Ectodermal cell (in vitro differentiated cells): ENCODE results near the gene SELENOO.

ENCODE experiments used
- H3K27ac ChIP-seq: 2 replicates; pipeline ENCODE4 v1.7.0; 2013; ENCODE audit warnings: mild to moderate bottlenecking, low read depth, low read length; ENCODE audit not compliant: insufficient read depth, poor library complexity, severe bottlenecking
- H3K27me3 ChIP-seq: 2 replicates; pipeline ENCODE4 v1.7.0; 2013; ENCODE audit warnings: mild to moderate bottlenecking, low read length; ENCODE audit not compliant: insufficient read depth, control insufficient read depth, poor library complexity, severe bottlenecking
- H3K36me3 ChIP-seq: one replicate; pipeline ENCODE4 v1.7.0; 2013; ENCODE audit warnings: low read length; ENCODE audit not compliant: control insufficient read depth, insufficient read depth
- H3K4me1 ChIP-seq: one replicate; pipeline ENCODE4 v1.7.0; 2013; ENCODE audit warnings: low read length; ENCODE audit not compliant: control insufficient read depth, insufficient read depth
- H3K4me3 ChIP-seq: 2 replicates; pipeline ENCODE4 v1.7.0; 2013; ENCODE audit warnings: low read depth, low read length, control low read depth; ENCODE audit not compliant: insufficient read depth
- H3K9me3 ChIP-seq: 2 replicates; pipeline ENCODE4 v1.7.0; 2013; ENCODE audit warnings: mild to moderate bottlenecking, low read length, moderate library complexity; ENCODE audit not compliant: control insufficient read depth
- WGBS, 2 experiments: methylation state at CpG; one replicate each; pipeline ENCODE4 v1.1.7; 2013; ENCODE audit warnings: missing lambda C conversion rate in 2 of 2; 5-methylcytosine and 5-hydroxymethylcytosine counted together

SELENOO gene

DNA sequence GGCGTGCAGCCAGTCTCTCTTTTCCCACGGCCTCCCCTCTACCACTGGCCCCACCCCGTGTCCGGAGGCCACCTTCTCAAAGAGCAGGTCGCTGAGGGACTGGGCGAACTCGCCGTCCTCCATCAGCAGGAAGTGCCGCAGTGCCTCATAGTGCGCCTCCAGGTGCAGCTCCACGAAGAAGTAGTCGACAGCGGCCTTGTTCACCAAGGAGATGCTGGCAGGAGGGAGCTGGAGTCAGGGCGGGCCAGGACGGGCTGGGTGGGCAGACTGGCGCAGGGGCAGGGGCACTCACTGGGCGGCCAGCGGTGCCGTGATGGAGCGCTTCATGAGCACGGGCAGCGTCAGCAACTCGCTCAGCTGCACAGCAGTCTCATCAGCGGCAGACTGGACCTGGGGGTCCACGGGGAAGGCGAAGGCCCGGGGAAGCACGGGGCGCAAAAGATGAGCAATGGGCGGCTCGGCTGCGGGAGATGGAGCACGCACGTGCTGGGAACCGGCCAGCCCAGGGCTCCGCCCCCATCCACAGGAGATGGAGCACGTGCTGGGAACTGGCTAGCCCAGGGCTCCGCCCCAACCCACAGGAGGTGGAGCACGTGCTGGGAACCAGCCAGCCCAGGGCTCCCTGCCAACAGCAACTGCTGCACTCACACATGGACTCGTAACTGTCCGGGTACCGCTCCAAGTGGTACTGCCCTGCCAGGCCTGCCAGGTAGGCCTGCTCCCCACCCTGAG is 18.4 kb downstream of the SELENOO start:
- 86 to 87% methylated on average over 42 of the region's 42 CpGs for WGBS, 2 experiments
- Histone ChIP-seq H3K27me3 (no peaks in the 10 kb centered on the region), H3K9me3 (no peaks in the 10 kb centered on the region), H3K4me3 (no peak overlapping the region), H3K27ac (no peak overlapping the region), H3K4me1 (no peaks in the 10 kb centered on the region), H3K36me3 (peaks cover 39% of the 10 kb centered on the region)

- Histone ChIP-seq H3K27me3 (no peaks in the 10 kb centered on the region), H3K27ac (no peak overlapping the region), H3K36me3 (peaks cover 44% of the 10 kb centered on the region), H3K4me1 (no peaks in the 10 kb centered on the region), H3K4me3 (no peak overlapping the region), H3K9me3 (no peaks in the 10 kb centered on the region)
- 93 to 96% methylated on average over 25 of the region's 25 CpGs for WGBS, 2 experiments
Measured at GRCh38 chr22:50219800-50220602, 19.2 kb downstream of the SELENOO start.

DNA sequence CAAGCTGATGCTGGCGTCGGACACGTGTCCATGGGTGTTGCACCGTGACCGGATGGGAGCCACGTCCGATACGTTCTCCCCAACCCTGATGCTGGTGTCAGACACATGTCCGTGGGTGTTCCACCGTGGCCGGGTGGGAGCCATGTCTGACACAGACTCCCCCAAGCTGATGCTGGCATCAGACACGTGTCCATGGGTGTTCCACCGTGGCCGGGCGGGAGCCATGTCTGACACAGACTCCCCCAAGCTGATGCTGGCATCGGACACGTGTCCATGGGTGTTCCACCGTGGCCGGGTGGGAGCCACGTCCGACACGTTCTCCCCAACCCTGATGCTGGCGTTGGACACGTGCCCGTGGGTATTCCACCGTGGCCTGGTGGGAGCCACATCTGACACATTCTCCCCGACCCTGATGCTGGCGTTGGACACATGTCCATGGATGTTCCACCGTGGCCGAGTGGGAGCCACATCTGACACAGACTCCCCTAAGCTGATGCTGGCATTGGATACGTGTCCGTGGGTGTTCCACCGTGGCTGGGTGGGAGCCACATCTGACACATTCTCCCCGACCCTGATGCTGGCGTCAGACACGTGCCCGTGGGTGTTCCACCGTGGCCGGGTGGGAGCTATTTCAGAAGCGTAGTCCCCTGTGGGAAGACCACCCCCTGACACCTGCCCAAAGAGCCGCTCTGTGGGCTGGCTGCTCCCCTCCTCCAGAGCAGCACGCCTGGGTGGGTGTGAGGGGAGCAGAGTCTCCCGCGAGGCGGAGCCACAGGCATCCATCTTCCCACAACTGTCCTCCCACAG is 20.0 kb downstream of the SELENOO start:
- Histone ChIP-seq H3K27ac (no peak overlapping the region), H3K4me1 (no peaks in the 10 kb centered on the region), H3K27me3 (no peaks in the 10 kb centered on the region), H3K9me3 (no peaks in the 10 kb centered on the region), H3K4me3 (no peak overlapping the region), H3K36me3 (peaks cover 44% of the 10 kb centered on the region)
- WGBS, 2 experiments, result 96 to 97% methylated on average over 45 of the region's 45 CpGs

GRCh38 chr22:50221410-50222300 is 20.8 kb downstream of the SELENOO start:
- Histone ChIP-seq H3K4me3 (no peak overlapping the region), H3K4me1 (no peaks in the 10 kb centered on the region), H3K9me3 (no peaks in the 10 kb centered on the region), H3K27me3 (no peaks in the 10 kb centered on the region), H3K27ac (no peak overlapping the region), H3K36me3 (peaks cover 44% of the 10 kb centered on the region)
- 94 to 95% methylated on average over 19 of the region's 19 CpGs for WGBS, 2 experiments

DNA sequence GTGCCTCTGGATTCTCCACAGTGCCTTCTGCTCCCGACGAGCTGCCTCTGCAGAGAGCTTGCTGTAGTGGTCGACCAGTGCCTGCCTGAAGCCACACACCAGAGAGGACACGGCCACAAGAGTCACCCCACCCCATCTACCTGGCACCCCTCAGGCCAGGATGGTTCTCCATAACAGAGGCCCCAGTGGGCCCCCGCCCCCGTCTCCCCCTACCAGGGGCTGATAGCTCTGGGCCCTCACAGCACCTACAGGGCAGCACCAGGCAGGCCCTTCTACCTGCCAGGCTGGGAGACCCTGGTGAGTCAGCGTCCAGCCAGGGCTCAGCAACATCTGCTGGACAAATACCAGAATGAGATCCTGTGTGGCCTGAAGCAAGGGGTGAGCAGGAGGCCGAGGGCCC is 21.7 kb downstream of the SELENOO start:
- 95% methylated on average over 8 of the region's 8 CpGs for WGBS, 2 experiments
- no peaks in the 10 kb centered on the region for H3K9me3 ChIP-seq

GRCh38 chr22:50224071-50224470 is 23.3 kb downstream of the SELENOO start:
- Histone ChIP-seq H3K9me3 (no peaks in the 10 kb centered on the region), H3K4me1 (no peaks in the 10 kb centered on the region), H3K36me3 (peaks cover 32% of the 10 kb centered on the region), H3K27ac (no peak overlapping the region), H3K4me3 (no peak overlapping the region), H3K27me3 (no peaks in the 10 kb centered on the region)
- 95 to 96% methylated on average over 16 of the region's 16 CpGs for WGBS, 2 experiments

More for the DNA sequence above, 21.7 kb downstream of the SELENOO start:
- Histone ChIP-seq H3K4me1 (no peaks in the 10 kb centered on the region), H3K27ac (no peak overlapping the region), H3K27me3 (no peaks in the 10 kb centered on the region), H3K4me3 (no peak overlapping the region), H3K36me3 (peaks cover 35% of the 10 kb centered on the region)

DNA sequence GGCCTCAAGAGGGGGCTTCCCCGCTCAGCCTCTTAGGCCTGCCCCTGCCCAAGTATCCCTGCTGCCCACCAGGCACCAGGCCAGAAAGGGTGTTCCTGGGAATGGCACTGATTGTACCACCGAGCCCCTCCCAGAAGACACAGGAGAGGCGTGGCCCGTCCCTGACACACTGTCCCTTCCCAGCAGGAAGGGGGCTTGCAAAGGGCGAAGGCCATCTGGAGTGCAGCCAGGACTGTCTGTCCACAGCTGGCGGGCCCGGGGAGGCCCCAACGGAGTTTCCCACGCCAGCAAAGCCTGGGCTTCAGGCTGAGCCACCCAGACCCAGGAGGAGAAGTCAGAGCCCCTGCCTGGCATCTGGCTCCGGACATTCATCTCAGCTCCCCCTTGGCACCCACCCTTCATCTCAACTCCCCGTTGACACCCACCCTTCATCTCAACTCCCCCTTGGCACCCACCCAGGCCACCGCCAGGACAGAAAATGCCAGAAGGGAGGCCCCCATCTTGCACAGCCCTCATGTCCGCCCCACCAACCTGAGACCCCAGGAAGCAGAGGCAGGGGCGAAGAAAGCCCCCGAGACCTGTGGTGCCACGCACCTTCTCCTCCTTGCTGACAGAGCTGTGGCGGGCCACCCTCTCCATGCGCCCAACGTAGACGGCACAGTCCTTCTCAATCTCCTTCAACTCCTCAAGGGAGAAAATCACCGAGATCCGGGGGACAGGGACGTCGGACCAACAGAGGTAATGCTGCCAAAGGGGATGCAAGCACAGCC is 24.6 kb downstream of the SELENOO start:
- peaks cover 31% of the 10 kb centered on the region for H3K36me3 ChIP-seq
- no peaks in the 10 kb centered on the region for H3K9me3 ChIP-seq
- H3K4me3 ChIP-seq, result no peak overlapping the region
- H3K27ac ChIP-seq, result no peak overlapping the region
- no peaks in the 10 kb centered on the region for H3K27me3 ChIP-seq
- WGBS, 2 experiments, result 94% methylated on average over 24 of the region's 24 CpGs
- H3K4me1 ChIP-seq, result no peaks in the 10 kb centered on the region

- Histone ChIP-seq H3K27ac (no peak overlapping the region), H3K4me1 (no peaks in the 10 kb centered on the region), H3K36me3 (peaks cover 22% of the 10 kb centered on the region), H3K27me3 (no peaks in the 10 kb centered on the region), H3K4me3 (no peak overlapping the region), H3K9me3 (no peaks in the 10 kb centered on the region)
- WGBS, 2 experiments, result 95 to 96% methylated on average over 29 to 30 of the region's 31 CpGs
Measured at GRCh38 chr22:50226063-50226874, 25.5 kb downstream of the SELENOO start.
